Measurements from ENCODE around the gene IQCK. TPM values are rescaled to one million over a fixed set of nuclear protein-coding genes. Genes with fewer than 3 reads are reported as not detected.

The IQCK gene
- total RNA-seq, 1 donor from 2014 or later = 18.6 TPM

DNA sequence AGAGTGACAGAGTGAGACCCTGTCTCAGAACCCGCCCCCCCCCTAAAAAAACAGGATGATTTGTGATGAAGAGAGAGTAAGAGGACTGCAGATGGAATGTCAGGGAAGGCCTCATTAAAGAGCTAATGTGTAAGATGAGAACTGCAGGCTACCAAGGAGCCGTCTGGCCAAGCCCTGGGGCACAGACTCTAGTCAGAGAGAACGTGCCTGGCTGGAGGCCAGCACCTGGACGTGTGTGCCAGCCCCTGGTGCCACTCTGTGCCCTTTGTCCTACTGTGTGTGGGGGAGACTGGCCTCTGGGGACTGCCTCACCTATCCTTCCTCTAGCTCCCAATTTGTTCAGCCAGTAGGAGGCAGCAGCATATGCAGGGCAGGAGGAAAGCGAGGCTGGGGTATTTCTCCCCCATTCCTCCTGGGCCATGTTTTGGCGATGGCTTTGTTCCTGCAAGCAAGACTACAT, 37.2 kb upstream of the IQCK start:
- no peaks in the 10 kb centered on the region for H3K27me3 Mint-ChIP-seq (ENCODE audit: unreplicated experiment)
- no peaks in the 10 kb centered on the region for H3K9me3 Mint-ChIP-seq (ENCODE audit: unreplicated experiment)
- no peaks in the 10 kb centered on the region for H3K4me1 Mint-ChIP-seq (ENCODE audit: unreplicated experiment)
- H3K27ac Mint-ChIP-seq (ENCODE audit: unreplicated experiment) = no peak overlapping the region
- no peak for DNase-seq (ENCODE audit: low spot score)
- no peak overlapping the region for H3K4me3 Mint-ChIP-seq (ENCODE audit: unreplicated experiment)
- H3K36me3 Mint-ChIP-seq (ENCODE audit: low read depth, unreplicated experiment) = peaks cover 35% of the 10 kb centered on the region
- no peak for TF ChIP-seq CTCF (IDR thresholded peaks at IDR 0.05; ENCODE audit: unreplicated experiment)

DNA sequence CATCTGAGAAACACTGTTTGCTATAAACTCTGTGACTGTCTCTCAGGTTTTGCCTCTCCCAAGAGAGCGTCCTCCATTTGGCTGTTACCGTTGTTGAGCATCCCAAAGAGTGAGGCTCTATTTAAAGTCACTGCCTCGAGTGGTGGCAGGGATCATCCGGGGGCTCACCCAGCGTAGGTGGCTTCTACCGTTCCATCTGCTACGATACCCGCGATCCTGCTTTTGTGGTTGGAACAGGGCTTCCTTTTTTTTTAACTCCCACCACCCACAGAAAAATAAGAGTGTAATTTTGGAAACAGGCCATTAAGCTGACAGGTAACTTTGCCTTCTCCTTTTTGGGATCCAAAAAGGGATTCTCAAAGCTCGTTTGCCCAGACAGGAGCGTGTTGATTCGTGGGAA, 36.4 kb upstream of the IQCK start:
- peak overlapping the region; percentile 36 for H3K27ac Mint-ChIP-seq (ENCODE audit: unreplicated experiment)
- peaks cover 36% of the 10 kb centered on the region for H3K36me3 Mint-ChIP-seq (ENCODE audit: low read depth, unreplicated experiment)
- no peaks in the 10 kb centered on the region for H3K9me3 Mint-ChIP-seq (ENCODE audit: unreplicated experiment)
- no peak for TF ChIP-seq CTCF (IDR thresholded peaks at IDR 0.05; ENCODE audit: unreplicated experiment)
- no peak overlapping the region for H3K4me3 Mint-ChIP-seq (ENCODE audit: unreplicated experiment)
- no peaks in the 10 kb centered on the region for H3K27me3 Mint-ChIP-seq (ENCODE audit: unreplicated experiment)
- no peaks in the 10 kb centered on the region for H3K4me1 Mint-ChIP-seq (ENCODE audit: unreplicated experiment)
- DNase-seq (ENCODE audit: low spot score) = no peak

- peaks cover 38% of the 10 kb centered on the region for H3K36me3 Mint-ChIP-seq (ENCODE audit: low read depth, unreplicated experiment)
- H3K4me1 Mint-ChIP-seq (ENCODE audit: unreplicated experiment) = no peaks in the 10 kb centered on the region
- TF ChIP-seq CTCF (IDR thresholded peaks at IDR 0.05; ENCODE audit: unreplicated experiment) = no peak
- H3K9me3 Mint-ChIP-seq (ENCODE audit: unreplicated experiment) = no peaks in the 10 kb centered on the region
- H3K27me3 Mint-ChIP-seq (ENCODE audit: unreplicated experiment) = no peaks in the 10 kb centered on the region
- no peak for DNase-seq (ENCODE audit: low spot score)
- peak overlapping the region; percentile 51 for H3K4me3 Mint-ChIP-seq (ENCODE audit: unreplicated experiment)
- H3K27ac Mint-ChIP-seq (ENCODE audit: unreplicated experiment) = no peak overlapping the region
These were observed 34.4 kb upstream of the IQCK start for GRCh38 chr16:19683453-19684236.

DNA sequence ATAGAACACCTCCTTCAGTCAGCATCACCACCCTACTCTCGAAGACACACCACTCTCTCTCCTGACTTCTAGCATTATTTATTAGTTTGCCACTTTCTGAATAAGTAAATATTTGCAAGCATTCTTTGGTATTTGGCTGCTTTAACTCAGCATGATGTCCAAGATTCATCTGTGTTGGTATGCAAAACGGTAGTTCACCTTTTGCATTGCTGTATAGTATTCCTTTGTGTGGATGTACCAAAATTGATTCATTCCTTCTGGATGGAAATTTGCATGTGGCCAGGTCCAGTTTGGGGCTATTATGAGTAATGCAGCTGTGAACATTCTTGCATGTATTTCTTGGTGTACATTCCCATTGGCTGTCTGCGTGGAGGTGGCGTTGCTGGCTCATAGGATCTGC, 32.9 kb upstream of the IQCK start:
- H3K4me1 Mint-ChIP-seq (ENCODE audit: unreplicated experiment) = peaks cover 6% of the 10 kb centered on the region
- H3K27me3 Mint-ChIP-seq (ENCODE audit: unreplicated experiment) = no peaks in the 10 kb centered on the region
- TF ChIP-seq CTCF (IDR thresholded peaks at IDR 0.05; ENCODE audit: unreplicated experiment) = no peak
- DNase-seq (ENCODE audit: low spot score) = no peak
- peaks cover 38% of the 10 kb centered on the region for H3K36me3 Mint-ChIP-seq (ENCODE audit: low read depth, unreplicated experiment)
- peak overlapping the region; percentile 71 for H3K4me3 Mint-ChIP-seq (ENCODE audit: unreplicated experiment)
- no peaks in the 10 kb centered on the region for H3K9me3 Mint-ChIP-seq (ENCODE audit: unreplicated experiment)
- H3K27ac Mint-ChIP-seq (ENCODE audit: unreplicated experiment) = no peak overlapping the region

DNA sequence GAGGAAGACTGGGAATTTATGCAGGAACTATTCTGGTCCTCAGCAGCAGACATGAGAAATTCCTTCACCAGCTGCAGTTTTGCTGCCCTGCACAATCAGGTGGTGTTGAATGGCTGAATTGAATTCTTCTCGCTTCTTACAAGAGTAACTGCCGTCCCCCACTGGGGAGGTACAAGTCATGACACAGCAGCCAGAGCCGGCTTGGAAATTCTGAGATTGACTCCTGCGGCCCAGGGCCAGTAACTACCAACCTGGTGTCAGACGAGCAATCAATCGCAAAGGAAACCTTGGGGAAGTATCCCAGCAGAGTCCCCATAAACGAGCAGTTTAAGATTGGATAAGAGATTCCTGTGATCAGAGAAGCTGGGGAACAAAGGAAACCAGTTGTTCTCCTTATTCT, 30.8 kb upstream of the IQCK start:
- Mint-ChIP-seq H3K4me1 (ENCODE audit: unreplicated experiment) (peaks cover 17% of the 10 kb centered on the region), H3K36me3 (ENCODE audit: low read depth, unreplicated experiment) (peaks cover 42% of the 10 kb centered on the region), H3K27me3 (ENCODE audit: unreplicated experiment) (no peaks in the 10 kb centered on the region), H3K27ac (ENCODE audit: unreplicated experiment) (no peak overlapping the region), H3K9me3 (ENCODE audit: unreplicated experiment) (no peaks in the 10 kb centered on the region), H3K4me3 (ENCODE audit: unreplicated experiment) (no peak overlapping the region)
- TF ChIP-seq CTCF (IDR thresholded peaks at IDR 0.05; ENCODE audit: unreplicated experiment) = no peak
- DNase-seq (ENCODE audit: low spot score) = no peak
